Activated CD8-positive, alpha-beta memory T cell treated with anti-CD3 and anti-CD28 coated beads for 1 hour (primary cell): ENCODE measurements around the gene PPP2R5D.
A peak's percentile ranks its signal among the peaks of the same experiment; 100 is the strongest.
"Not testable (repeated sequence)": the region's sequence is repeated elsewhere in the genome, so short reads cannot be mapped to it uniquely, and the experiment has no call there.

Experiments
- DNase-seq, 2 donors: peaks; one replicate each; pipeline ENCODE4 v3.0.0-alpha.2; 2020; ENCODE audit warnings: low read depth in 1 of 2; ENCODE audit errors: extremely low read depth in 1 of 2

PPP2R5D gene

GRCh38 chr6:42984001-42984923 is at the start of gene PPP2R5D:
TSS of gene PPP2R5D (plus strand) at chr6:42984570. CDS start at chr6:42984678, 108 bp downstream.
- DNase-seq = peak; percentile 87 to 95

DNA sequence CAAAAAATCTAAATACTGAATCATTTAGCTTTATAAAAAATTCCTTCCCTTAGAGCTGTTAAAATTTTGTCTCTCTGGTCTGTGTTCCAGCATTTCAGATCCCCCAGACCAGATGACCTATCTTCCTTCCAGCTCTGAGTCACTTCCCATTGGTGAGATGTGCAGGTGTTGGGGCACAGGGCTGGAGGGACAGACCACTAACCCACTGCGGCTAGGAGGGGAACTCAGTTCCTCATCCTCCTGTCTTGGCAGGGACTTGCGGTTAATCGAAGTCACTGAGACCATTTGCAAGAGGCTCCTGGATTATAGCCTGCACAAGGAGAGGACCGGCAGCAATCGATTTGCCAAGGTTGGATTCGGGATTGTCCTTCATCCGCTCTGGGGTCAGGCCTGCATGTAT is 49.0 kb upstream of the PPP2R5D start:
- DNase-seq = no peak

DNA sequence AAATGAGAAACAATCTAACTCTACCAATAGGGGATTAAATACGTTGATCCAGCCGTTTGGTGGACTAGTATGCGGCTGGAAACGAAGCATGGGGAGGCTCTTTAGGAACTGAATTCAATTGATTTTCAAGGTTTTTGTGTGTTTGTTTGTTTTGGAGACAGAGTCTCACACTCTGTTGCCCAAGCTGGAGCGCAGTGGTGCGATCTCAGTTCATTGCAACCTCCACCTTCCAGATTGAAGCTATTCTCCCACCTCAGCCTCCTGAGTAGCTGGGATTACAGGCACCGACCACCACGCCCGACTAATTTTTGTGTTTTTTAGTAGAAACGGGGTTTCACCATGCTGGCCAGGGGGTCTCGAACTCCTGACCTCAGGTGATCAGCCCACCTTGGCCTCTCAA is 48.0 kb upstream of the PPP2R5D start:
- DNase-seq = no peak

- DNase-seq = no peak
Observed at GRCh38 chr6:42937548-42938427, 46.6 kb upstream of the PPP2R5D start.

GRCh38 chr6:42938428-42938796 is 46.0 kb upstream of the PPP2R5D start:
- no peak for DNase-seq

DNA sequence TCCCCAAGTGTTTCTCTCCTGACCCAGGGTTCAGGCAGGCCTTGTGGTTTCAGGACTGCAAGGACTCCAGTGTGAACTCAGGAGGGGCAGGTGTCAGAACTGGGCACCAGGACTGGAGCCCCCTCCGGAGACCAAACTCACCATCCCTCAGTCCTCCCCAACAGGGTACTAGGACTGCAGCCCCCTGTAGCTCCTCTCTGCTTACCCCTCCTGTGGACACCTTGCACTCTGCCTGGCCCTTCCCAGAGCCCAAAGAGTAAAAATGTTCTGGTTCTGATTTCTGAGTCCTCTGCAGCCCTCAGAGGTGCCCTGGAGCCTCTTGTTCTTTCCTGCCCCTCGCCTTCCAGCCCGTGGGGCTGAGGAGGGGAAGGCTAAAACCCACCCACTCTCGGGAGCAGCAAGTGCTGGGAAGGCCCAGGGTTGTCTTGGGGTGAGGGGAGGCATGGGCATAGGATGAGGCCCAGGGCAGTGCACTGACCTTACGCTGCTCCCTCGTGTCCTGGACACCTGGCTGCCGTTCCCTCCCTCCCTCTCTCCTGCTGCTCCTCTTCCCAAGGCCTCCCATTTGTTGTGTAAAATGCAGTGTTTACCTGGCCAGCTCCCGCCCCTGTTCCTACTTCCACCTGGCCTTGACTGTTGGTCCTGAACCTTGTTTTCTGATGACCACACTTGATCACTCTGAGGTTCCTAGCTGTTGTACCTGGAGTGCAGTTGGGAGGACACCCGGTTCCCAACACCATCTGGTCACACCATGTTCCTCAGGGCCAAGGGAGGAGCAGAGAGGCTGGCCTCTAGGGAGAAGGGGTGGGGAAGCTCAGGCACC is 45.2 kb upstream of the PPP2R5D start:
- no peak for DNase-seq

GRCh38 chr6:42939810-42940167 is 44.6 kb upstream of the PPP2R5D start:
- DNase-seq = no peak

DNA sequence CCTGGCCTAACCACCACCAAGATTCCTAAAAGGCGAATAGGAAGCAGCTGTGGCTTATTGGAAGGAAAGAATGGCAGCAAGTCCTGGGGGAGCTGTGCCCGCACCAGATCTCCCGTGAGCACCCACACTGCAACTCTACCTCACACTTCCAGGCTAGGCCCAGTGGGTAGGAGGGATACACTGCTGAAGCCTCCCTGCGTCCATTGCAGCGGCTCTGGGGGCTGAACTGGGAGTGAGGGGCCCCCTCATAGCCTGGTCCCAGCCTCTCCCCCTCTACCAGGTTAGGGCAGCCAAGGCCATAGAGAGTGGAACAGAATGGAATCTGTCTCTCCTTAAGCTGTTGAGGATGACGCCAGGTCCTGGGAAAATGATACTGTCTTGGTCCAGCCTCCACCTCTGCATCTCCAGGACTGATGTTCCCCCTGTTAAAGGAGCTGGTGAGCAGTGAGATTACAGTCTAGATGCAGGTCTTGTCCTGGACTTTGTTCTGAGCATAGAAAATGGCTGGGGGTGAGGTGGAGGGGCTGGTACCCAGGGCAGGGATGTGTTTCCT is 43.8 kb upstream of the PPP2R5D start:
- no peak for DNase-seq

GRCh38 chr6:42941356-42941755 is 43.0 kb upstream of the PPP2R5D start:
- DNase-seq = not testable (repeated sequence)

DNA sequence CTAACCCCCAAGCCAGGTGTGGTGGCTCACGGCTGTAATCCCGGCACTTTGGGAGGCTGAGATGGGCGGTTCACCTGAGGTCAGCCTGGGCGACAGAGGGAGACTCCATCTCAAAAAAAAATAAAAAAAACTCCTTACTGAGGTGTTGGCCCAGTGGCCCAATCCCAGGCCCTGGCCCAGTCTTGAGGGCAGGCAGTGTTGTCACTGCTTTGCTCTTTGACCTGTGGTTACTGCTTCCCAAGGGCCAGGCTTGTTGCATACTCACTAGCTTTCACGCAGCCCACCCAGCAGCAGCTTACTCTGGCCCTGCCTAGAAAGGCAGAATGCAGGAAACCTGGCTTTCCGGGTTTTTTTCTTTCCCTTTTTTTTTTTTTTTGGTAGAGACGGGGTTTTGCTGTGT is 41.9 kb upstream of the PPP2R5D start:
- no peak for DNase-seq

DNA sequence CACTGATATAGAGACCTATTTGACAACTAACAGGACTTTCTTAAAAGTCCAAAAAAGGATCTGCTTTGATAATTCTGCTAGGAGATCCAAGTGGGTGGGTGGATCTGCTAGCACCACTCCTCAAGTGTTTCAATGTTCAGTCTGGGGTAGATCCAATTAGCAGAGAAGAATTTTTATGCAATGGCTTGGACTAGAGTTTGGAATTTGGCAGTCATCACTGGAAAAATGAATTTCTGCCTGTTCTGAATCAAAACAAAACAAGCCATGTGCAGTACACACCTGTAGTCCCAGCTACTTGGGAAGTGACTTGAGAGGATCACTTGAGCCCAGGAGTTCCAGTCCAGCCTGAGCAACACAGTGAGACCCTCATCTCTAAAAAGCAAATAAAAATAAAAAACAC is 36.4 kb upstream of the PPP2R5D start:
- no peak for DNase-seq

DNA sequence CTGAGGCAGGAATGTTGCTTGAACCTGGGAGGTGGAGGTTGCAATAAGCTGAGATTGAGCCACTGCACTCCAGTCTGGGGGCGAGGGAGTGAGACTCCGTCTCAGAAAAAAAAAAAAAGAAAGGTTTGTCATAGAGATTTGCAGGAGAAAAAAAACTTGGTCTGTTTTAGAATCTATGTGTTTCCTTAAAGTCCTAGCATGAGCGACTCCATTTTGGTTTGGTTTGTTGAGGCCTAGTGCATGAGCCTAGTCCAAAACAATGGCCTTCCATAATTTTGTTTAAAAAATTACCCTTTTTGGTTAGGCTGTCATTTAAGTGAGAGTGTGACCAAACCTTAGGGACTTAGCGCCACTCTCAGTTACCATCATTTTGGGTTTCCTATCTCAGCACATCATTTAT is 32.0 kb upstream of the PPP2R5D start:
- DNase-seq = no peak

DNA sequence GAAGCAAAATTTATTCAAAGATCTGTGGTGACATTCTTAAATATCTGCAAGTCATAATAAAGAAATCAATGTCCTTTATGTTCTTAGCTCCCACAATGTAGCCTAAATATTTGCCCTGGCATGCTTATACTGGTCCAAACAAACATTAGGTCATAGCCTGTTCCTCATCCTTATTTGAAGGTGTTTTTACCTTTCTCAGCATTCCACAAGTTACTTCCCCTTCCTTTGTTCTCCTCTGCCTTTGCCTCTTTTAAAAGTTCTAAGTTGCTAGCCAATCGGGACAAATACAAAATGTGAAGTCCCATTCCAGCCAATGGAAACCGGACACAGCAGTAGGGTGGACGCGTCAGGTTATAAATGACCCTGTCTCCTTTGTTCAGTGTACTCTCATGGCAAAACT is 30.0 kb upstream of the PPP2R5D start:
- not testable (repeated sequence) for DNase-seq

GRCh38 chr6:42958125-42958524 is 26.2 kb upstream of the PPP2R5D start:
- no peak for DNase-seq

DNA sequence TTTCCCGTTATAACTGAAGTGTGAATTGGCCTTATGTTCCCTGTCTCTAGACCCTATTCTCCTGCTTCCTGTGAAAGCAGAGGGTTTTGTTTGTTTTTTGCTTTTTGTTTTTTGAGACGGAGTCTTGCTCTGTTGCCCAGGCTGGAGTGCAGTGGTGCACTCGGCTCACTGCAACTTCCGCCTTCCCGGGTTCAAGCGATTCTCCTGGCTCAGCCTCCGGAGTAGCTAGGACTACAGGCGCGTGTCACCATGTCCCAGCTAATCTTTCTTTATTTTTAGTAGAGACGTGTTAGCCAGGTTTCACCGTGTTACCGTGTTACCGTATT is 24.5 kb upstream of the PPP2R5D start:
- no peak for DNase-seq

DNA sequence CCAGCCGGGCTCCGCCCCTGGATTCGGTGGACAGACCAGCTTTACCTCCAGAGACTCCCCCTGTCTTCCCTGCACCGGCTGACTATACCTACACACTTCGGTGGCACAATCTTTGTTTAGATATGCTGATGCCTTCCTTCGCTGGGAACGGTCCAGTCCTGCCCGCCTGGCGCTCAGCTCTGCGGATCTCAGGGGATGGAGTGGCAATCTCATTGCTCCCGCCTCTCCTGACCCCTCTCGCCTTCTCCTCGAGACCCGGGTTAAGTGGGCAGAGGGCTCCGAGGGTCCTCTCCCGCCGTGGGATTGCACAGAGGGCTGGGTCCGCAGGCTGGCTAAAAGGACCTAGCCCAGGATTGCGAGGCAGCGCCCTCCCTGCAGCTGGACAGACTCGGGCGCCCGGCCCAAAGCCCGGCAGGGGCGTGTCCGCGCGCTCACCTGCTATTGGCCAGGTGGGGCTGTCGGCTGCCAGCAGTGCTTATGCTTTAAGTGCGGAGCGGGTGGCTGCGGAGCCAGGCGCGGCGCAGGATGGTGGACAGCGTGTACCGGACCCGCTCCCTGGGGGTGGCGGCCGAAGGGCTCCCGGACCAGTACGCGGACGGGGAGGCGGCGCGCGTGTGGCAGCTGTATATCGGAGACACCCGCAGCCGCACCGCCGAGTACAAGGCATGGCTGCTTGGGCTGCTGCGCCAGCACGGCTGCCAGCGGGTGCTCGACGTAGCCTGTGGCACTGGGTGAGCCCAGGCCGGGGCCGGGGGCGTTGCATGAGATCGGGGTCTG is 23.9 kb upstream of the PPP2R5D start, which contains the start of gene GNMT:
Gene GNMT, plus strand, starts transcription at position 512 of the 777 bp plus-strand sequence. Its CDS starts 14 bp downstream, at position 526.
- DNase-seq = peak in 1 of 2 donors; percentile 11

DNA sequence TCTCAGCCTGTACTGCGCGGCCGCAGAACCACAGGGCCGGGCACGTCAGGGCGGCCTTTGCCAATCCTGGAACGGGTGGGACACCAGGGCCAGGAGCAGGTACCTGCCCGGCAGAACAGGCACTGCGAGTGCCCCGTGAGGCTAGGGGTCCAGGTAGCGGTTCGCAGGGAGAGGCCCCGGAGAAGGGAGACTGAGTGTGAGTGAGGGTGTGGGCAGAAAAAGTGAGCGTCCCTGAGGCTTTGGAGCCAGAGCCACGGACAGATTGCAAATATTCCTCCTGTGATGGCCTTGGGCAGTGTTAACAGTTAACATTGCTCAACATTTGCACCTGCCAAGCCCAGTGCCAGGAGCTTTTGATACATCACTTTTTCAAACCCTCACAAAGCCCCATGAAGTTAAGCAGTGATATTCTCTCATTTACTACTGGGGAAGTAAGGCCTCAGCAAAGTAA is 23.3 kb upstream of the PPP2R5D start:
- no peak for DNase-seq

DNA sequence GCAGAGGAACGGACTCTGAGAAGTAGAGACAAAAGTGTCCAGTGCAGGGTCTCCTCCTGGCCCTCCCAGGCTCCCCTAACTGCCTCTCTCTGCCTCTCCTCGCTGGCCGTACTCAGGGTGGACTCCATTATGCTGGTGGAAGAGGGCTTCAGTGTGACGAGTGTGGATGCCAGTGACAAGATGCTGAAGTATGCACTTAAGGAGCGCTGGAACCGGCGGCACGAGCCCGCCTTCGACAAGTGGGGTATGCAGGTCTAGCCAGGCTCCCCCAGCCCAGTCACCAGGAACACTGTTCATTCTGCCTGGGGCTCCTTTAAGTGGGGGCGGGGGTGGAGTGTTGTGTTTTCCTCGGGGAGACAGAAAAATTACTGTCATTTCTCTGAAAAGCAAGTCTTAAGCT is 22.3 kb upstream of the PPP2R5D start:
- no peak for DNase-seq

GRCh38 chr6:42962502-42963178 is 21.7 kb upstream of the PPP2R5D start:
- no peak for DNase-seq
